GM12873 (cell line): ENCODE data around the gene EPHA4.

ENCODE experiments used
- TF ChIP-seq, protein P1 (sequence below): IDR thresholded peaks from 2 replicates; pipeline ENCODE4 v1.5.1; 2012; ENCODE audit warnings: low read depth, mild to moderate bottlenecking, moderate library complexity, low read length, control low read depth; ENCODE audit not compliant: insufficient read depth; ENCODE audit errors: missing control alignments

The EPHA4 gene

GRCh38 chr2:221517146-221517695, 54.9 kb downstream of the EPHA4 start:
- TF ChIP-seq, protein P1, sequence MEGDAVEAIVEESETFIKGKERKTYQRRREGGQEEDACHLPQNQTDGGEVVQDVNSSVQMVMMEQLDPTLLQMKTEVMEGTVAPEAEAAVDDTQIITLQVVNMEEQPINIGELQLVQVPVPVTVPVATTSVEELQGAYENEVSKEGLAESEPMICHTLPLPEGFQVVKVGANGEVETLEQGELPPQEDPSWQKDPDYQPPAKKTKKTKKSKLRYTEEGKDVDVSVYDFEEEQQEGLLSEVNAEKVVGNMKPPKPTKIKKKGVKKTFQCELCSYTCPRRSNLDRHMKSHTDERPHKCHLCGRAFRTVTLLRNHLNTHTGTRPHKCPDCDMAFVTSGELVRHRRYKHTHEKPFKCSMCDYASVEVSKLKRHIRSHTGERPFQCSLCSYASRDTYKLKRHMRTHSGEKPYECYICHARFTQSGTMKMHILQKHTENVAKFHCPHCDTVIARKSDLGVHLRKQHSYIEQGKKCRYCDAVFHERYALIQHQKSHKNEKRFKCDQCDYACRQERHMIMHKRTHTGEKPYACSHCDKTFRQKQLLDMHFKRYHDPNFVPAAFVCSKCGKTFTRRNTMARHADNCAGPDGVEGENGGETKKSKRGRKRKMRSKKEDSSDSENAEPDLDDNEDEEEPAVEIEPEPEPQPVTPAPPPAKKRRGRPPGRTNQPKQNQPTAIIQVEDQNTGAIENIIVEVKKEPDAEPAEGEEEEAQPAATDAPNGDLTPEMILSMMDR = no peak

- TF ChIP-seq, protein P1 = no peak
These were observed 56.2 kb downstream of the EPHA4 start for GRCh38 chr2:221515864-221516263.

- TF ChIP-seq, protein P1 = no peak
These were observed 57.6 kb downstream of the EPHA4 start for GRCh38 chr2:221514305-221515040.

GRCh38 chr2:221513232-221513631, 58.9 kb downstream of the EPHA4 start:
- TF ChIP-seq, protein P1 = no peak

DNA sequence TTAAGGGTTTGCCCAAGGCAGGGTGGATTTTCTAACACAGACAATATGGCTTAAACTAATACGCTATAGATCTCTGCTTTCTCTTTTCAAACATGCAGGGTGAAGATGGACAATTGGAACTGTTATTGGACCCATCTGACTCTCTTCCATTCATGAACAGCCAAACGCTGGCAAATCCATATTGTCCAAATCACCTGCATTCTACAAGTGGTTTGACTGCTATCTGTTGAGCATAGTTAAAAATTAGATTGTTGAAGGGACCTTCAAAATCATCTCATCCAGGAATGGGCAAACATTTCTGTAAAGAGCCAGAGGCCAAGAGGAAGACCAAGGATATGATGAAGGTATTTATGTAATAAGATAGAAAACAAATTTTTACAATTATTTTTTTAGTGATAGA, 65.6 kb downstream of the EPHA4 start:
- TF ChIP-seq, protein P1 = no peak

DNA sequence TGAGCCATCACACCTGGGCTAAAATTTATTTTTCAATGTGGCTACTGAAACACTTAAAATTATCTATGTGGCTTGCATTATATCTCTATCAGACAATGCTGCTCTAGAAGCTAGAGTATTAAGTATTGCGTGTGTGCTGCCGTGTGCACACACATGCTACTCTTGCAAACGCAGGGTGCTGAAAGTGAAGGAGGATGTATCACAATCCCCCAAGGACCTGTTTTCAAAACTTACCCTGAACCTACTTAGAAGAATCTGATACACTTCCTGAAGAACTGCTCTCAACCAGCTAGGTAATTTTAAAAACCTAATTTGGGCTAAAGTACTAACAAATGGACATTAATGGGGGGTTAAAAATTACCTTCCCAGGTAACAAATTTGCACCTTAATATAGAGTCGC, 66.5 kb downstream of the EPHA4 start:
- TF ChIP-seq, protein P1 = no peak

DNA sequence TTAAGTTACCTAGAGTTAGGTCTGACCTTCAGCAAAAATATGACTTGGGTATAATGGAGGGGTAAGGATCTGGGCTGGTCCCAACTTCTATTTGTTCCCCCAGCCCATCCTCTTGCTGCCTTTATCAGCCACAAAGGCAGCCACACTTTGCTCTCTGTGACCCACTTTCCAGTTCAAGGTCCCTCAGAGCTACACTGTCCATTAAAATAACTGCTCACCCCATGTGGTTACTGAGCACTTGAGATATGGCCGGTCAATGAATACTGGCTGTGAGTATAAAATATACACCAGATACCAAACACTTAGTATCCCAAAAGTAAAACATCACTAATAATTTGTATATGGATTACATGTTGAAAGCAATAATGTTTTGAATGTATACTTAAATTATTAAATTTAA, 67.2 kb downstream of the EPHA4 start:
- TF ChIP-seq, protein P1 = no peak
